SK-N-SH treated with all-trans-retinoic acid at 6 μM for 48 hours (cell line): ENCODE measurements around the gene CCND2.

ENCODE experiments used
- ATAC-seq: fragments of 200-7000 bp; cut with Tn5 transposase; 3 replicates; pipeline ENCODE4 v1.9.1; 2020; ENCODE audit warnings: mild to moderate bottlenecking, moderate library complexity
- CREB5 ChIP-seq: fragments of 250-450 bp; sonication (Bioruptor Pico); IDR thresholded peaks from 2 replicates; pipeline ENCODE4 v1.5.1; 2020; ENCODE audit warnings: low read depth, mild to moderate bottlenecking, moderate library complexity
- CSRNP3 ChIP-seq: fragments of 250-450 bp; sonication (Bioruptor Pico); IDR thresholded peaks from 2 replicates; pipeline ENCODE4 v1.5.1; 2021; ENCODE audit warnings: mild to moderate bottlenecking, moderate library complexity
- ISL1 ChIP-seq: fragments of 250-450 bp; sonication (Bioruptor Pico); IDR thresholded peaks from 2 replicates; pipeline ENCODE4 v2.1.2; 2022; ENCODE audit warnings: mild to moderate bottlenecking, moderate library complexity
- ZFP3 ChIP-seq: fragments of 250-450 bp; sonication (Bioruptor Pico); IDR thresholded peaks from 2 replicates; pipeline ENCODE4 v1.5.0; 2020; ENCODE audit warnings: mild to moderate bottlenecking, moderate library complexity

The CCND2 gene

GRCh38 chr12:4320497-4320852 is 46.9 kb downstream of the CCND2 start (continued):
- no peak for TF ChIP-seq CREB5 (CRISPR knock-in tag)
- no peak for TF ChIP-seq ISL1 (CRISPR knock-in tag)

GRCh38 chr12:4320853-4321701 is 47.5 kb downstream of the CCND2 start, which contains the start of gene TIGAR:
TIGAR (plus strand) TSS chr12:4321213; CDS start chr12:4321272, 59 bp downstream.
- TF ChIP-seq ZFP3 (CRISPR knock-in tag) (0 out of 2 replicates have a peak, but pooled peaks have one; percentile 36), CREB5 (CRISPR knock-in tag) (no peak)
- ATAC-seq, result peak; percentile 98

GRCh38 chr12:4322726-4323125 is 49.2 kb downstream of the CCND2 start:
- no peak for ATAC-seq
- no peak for TF ChIP-seq CSRNP3 (CRISPR knock-in tag)
